SK-N-SH (cell line): ENCODE results near the gene LAMA4. TPM values are rescaled to one million over a fixed set of nuclear protein-coding genes. Genes with fewer than 3 reads are reported as not detected.

Experiments
- CTCF ChIA-PET: fragments of 300-600, 350-600 bp; formaldehyde crosslinking; extraction: SDS; loops from one replicate; lab custom pipeline; 2021; lab: Yijun Ruan, JAX
- POLR2A ChIA-PET: fragments of 350-600 bp; sonication (Branson Sonifier 250); formaldehyde crosslinking; extraction: SDS; loops from one replicate; lab custom pipeline; 2020; ENCODE audit warnings: antibody characterized with exemption, inconsistent platforms; lab: Yijun Ruan, JAX
- DNase-seq: peaks from one replicate; pipeline ENCODE4 v3.0.0; 2012
- H2AFZ ChIP-seq: fragments of 200-600 bp; sonication (generic); 2 replicates; pipeline ENCODE4 v1.8.1; 2016; ENCODE audit warnings: antibody characterized with exemption, mild to moderate bottlenecking, low read depth
- H3F3A ChIP-seq: fragments of 200-600 bp; sonication (generic); replicated peaks from 2 replicates; pipeline ENCODE3; 2016; ENCODE audit warnings: antibody characterized with exemption, mild to moderate bottlenecking; ENCODE audit not compliant: insufficient read depth
- H3K27ac ChIP-seq, 2 experiments: fragments of 200-500 bp in 1 of 2; fragments of 200-600 bp in 1 of 2; sonication (Bioruptor generic) in 1 of 2; sonication (generic), shearing (Covaris generic) in 1 of 2; 2 replicates each; pipeline versions ENCODE4 v1.5.1 to v1.6.1; 2014 to 2016; ENCODE audit warnings: low read depth in 2 of 2, inconsistent platforms in 1 of 2, low read length in 1 of 2, mild to moderate bottlenecking in 1 of 2, mixed read lengths in 1 of 2
- H3K27me3 ChIP-seq: fragments of 200-600 bp; sonication (generic), shearing (Covaris generic); 2 replicates; pipeline ENCODE4 v1.6.1; 2016; ENCODE audit warnings: mixed run types; ENCODE audit not compliant: insufficient read depth
- H3K36me3 ChIP-seq, 2 experiments: fragments of 200-500 bp in 1 of 2; fragments of 200-600 bp in 1 of 2; sonication (Bioruptor generic) in 1 of 2; sonication (generic) in 1 of 2; replicated peaks in 1 of 2; 2 replicates each; pipeline versions ENCODE3 to v1.5.1; 2014 to 2016; ENCODE audit warnings: low read length in 1 of 2, mild to moderate bottlenecking in 1 of 2; ENCODE audit not compliant: insufficient read depth in 2 of 2, control insufficient read depth in 1 of 2
- H3K4me1 ChIP-seq, 2 experiments: fragments of 200-500 bp in 1 of 2; fragments of 200-600 bp in 1 of 2; sonication (Bioruptor generic) in 1 of 2; sonication (generic), shearing (Covaris generic) in 1 of 2; 2 replicates each; pipeline versions ENCODE4 v1.5.1 to v1.6.1; 2014 to 2016; ENCODE audit warnings: low read depth in 1 of 2, low read length in 1 of 2, mixed run types in 1 of 2; ENCODE audit not compliant: insufficient read depth in 2 of 2, control insufficient read depth in 1 of 2
- H3K4me2 ChIP-seq: fragments of 200-600 bp; sonication (generic), shearing (Covaris generic); 2 replicates; pipeline ENCODE4 v1.6.1; 2017; ENCODE audit warnings: mixed run types
- H3K4me3 ChIP-seq, 2 experiments: fragments of 200-500 bp in 1 of 2; fragments of 200-600 bp in 1 of 2; sonication (Bioruptor generic) in 1 of 2; sonication (generic), shearing (Covaris generic) in 1 of 2; 2 replicates each; pipeline versions ENCODE4 v1.5.1 to v1.8.1; 2014 to 2016; ENCODE audit warnings: low read depth in 2 of 2, inconsistent platforms in 1 of 2, low read length in 1 of 2, mild to moderate bottlenecking in 1 of 2, mixed read lengths in 1 of 2, moderate library complexity in 1 of 2
- H3K79me2 ChIP-seq: fragments of 200-600 bp; sonication (generic); 2 replicates; pipeline ENCODE4 v1.8.1; 2017; ENCODE audit warnings: mild to moderate bottlenecking; ENCODE audit not compliant: insufficient read depth
- H3K9ac ChIP-seq: fragments of 200-600 bp; sonication (generic); 2 replicates; pipeline ENCODE4 v1.6.1; 2017; ENCODE audit warnings: mixed run types
- H3K9me2 ChIP-seq: fragments of 200-600 bp; sonication (generic); 2 replicates; pipeline ENCODE4 v1.6.1; 2017; ENCODE audit warnings: mixed run types
- H3K9me3 ChIP-seq: fragments of 200-600 bp; sonication (generic); 2 replicates; pipeline ENCODE4 v1.6.1; 2017; ENCODE audit warnings: mixed run types, mild to moderate bottlenecking, moderate library complexity
- H4K20me1 ChIP-seq: fragments of 200-600 bp; sonication (generic); 2 replicates; pipeline ENCODE4 v1.6.1; 2017; ENCODE audit warnings: mild to moderate bottlenecking, mixed run types; ENCODE audit not compliant: insufficient read depth
- CHD2 ChIP-seq: fragments of 150-350 bp; IDR thresholded peaks from 2 replicates; pipeline ENCODE4 v1.6.1; 2018; ENCODE audit warnings: low read length; ENCODE audit not compliant: partially characterized antibody
- EZH2phosphoT487 ChIP-seq: fragments of 200-600 bp; sonication (generic); IDR thresholded peaks from 2 replicates; pipeline ENCODE4 v1.6.1; 2017; ENCODE audit warnings: low read depth, mixed run types, mild to moderate bottlenecking, antibody characterized with exemption, moderate library complexity, borderline replicate concordance
- FOXJ3 ChIP-seq: sonication (generic); formaldehyde crosslinking; IDR thresholded peaks from 2 replicates; pipeline ENCODE4 v1.5.1; 2020; ENCODE audit warnings: mild to moderate bottlenecking, missing genetic modification reagents
- GABPA ChIP-seq: IDR thresholded peaks from 2 replicates; pipeline ENCODE4 v1.4.0; 2012; ENCODE audit warnings: low read depth, mild to moderate bottlenecking
- IRF3 ChIP-seq: fragments of 150-350 bp; IDR thresholded peaks from 2 replicates; pipeline ENCODE4 v1.6.1; 2016; ENCODE audit warnings: mild to moderate bottlenecking, low read depth, low read length
- JUND ChIP-seq: IDR thresholded peaks from 2 replicates; pipeline ENCODE4 v1.4.0; 2012
- MAX ChIP-seq: IDR thresholded peaks from 2 replicates; pipeline ENCODE4 v1.4.0; 2012; ENCODE audit warnings: low read depth
- MEF2A ChIP-seq: IDR thresholded peaks from 2 replicates; pipeline ENCODE4 v1.4.0; 2012; ENCODE audit warnings: low read depth, borderline replicate concordance
- RAD21 ChIP-seq: IDR thresholded peaks from 2 replicates; pipeline ENCODE4 v1.6.1; 2012; ENCODE audit warnings: mild to moderate bottlenecking, low read length
- RXRA ChIP-seq: IDR thresholded peaks from 2 replicates; pipeline ENCODE4 v1.4.0; 2012; ENCODE audit warnings: low read depth, mild to moderate bottlenecking, borderline replicate concordance
- SIN3A ChIP-seq: IDR thresholded peaks from 2 replicates; pipeline ENCODE4 v1.6.1; 2012; ENCODE audit warnings: low read depth, mild to moderate bottlenecking, low read length, moderate library complexity, borderline replicate concordance
- TAF1 ChIP-seq: IDR thresholded peaks from 2 replicates; pipeline ENCODE4 v1.6.1; 2012; ENCODE audit warnings: low read depth, mild to moderate bottlenecking, low read length, moderate library complexity, borderline replicate concordance
- TCF12 ChIP-seq: IDR thresholded peaks from 2 replicates; pipeline ENCODE4 v1.4.0; 2012
- TEAD4 ChIP-seq: IDR thresholded peaks from 2 replicates; pipeline ENCODE4 v1.4.0; 2012; ENCODE audit warnings: mild to moderate bottlenecking, borderline replicate concordance; ENCODE audit not compliant: insufficient read depth
- YY1 ChIP-seq: IDR thresholded peaks from 2 replicates; pipeline ENCODE4 v1.4.0; 2012; ENCODE audit warnings: low read depth, mild to moderate bottlenecking
- WGBS: methylation state at CpG from one replicate; pipeline ENCODE4 v1.1.6; 2017; ENCODE audit warnings: low lambda C conversion rate; 5-methylcytosine and 5-hydroxymethylcytosine counted together
- polyA plus RNA-seq, 3 experiments: library from polyadenylated mRNA; depleted of rRNA; stranded (reverse); fragments of >200 nt; gene quantifications; 2 replicates each; pipeline ENCODE4 v1.2.3, GENCODE V29; 2012
- TF ChIP-seq, protein P1 (sequence below): IDR thresholded peaks from 2 replicates; pipeline ENCODE4 v1.4.0; 2012; ENCODE audit warnings: low read depth, borderline replicate concordance
- TF ChIP-seq, protein P2 (sequence below): IDR thresholded peaks from 2 replicates; pipeline ENCODE4; 2012

Gene LAMA4
- polyA plus RNA-seq, 1 of the 3 experiments (the other 2 are of a cell fraction), result 9.4 TPM

DNA sequence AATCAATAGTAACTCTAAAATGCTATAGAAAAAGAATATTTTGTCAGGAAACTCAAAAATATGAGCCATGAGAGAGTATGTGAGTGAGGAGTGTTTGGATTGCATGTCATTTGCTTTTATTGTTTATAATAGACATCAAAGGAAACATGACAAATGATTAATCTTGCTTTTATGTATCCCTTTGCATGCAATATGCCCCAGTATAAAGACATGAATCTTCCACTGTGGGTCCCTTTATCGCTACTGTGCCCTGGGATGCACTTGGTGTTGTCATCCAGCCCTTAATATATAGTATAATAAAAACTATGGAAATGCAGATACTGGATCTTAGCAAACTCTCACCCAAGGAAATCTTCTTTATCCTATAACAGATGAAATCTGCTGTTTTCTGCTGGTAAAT, 77.3 kb downstream of the LAMA4 start:
- Histone ChIP-seq H3K9me3 (no peaks in the 10 kb centered on the region), H3K9ac (no peak overlapping the region)
- POLR2A ChIA-PET, result no interaction called here
- WGBS, result 92% methylated on average over 1 of the region's 1 CpG
- TF ChIP-seq YY1, result no peak
- no peak for TF ChIP-seq TAF1
- TF ChIP-seq JUND, result no peak
- no peak for TF ChIP-seq RXRA
- no peak for TF ChIP-seq IRF3
- TF ChIP-seq EZH2phosphoT487, result no peak
- TF ChIP-seq, protein P1, sequence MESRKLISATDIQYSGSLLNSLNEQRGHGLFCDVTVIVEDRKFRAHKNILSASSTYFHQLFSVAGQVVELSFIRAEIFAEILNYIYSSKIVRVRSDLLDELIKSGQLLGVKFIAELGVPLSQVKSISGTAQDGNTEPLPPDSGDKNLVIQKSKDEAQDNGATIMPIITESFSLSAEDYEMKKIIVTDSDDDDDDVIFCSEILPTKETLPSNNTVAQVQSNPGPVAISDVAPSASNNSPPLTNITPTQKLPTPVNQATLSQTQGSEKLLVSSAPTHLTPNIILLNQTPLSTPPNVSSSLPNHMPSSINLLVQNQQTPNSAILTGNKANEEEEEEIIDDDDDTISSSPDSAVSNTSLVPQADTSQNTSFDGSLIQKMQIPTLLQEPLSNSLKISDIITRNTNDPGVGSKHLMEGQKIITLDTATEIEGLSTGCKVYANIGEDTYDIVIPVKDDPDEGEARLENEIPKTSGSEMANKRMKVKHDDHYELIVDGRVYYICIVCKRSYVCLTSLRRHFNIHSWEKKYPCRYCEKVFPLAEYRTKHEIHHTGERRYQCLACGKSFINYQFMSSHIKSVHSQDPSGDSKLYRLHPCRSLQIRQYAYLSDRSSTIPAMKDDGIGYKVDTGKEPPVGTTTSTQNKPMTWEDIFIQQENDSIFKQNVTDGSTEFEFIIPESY, result no peak
- no peak for TF ChIP-seq SIN3A
- no peak for TF ChIP-seq RAD21
- TF ChIP-seq GABPA, result no peak
- TF ChIP-seq MAX, result no peak
- TF ChIP-seq, protein P2, sequence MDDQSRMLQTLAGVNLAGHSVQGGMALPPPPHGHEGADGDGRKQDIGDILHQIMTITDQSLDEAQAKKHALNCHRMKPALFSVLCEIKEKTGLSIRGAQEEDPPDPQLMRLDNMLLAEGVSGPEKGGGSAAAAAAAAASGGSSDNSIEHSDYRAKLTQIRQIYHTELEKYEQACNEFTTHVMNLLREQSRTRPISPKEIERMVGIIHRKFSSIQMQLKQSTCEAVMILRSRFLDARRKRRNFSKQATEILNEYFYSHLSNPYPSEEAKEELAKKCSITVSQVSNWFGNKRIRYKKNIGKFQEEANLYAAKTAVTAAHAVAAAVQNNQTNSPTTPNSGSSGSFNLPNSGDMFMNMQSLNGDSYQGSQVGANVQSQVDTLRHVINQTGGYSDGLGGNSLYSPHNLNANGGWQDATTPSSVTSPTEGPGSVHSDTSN, result no peak
- no peak for TF ChIP-seq TCF12
- TF ChIP-seq MEF2A, result no peak
- no peak for TF ChIP-seq CHD2
- TF ChIP-seq FOXJ3 (CRISPR knock-in tag), result no peak
- no peak for TF ChIP-seq TEAD4
- TF ChIP-seq, all 33 proteins: peak for 0
- CTCF ChIA-PET, result interaction anchor here (0.6 to 1.1 kb wide), 2 partner anchors 115 to 134 kb away, joined by 4 read pairs; no protein-coding TSS in a partner anchor
- no peak overlapping the region for H3K27ac ChIP-seq
- DNase-seq, result no peak
- H3K27me3 ChIP-seq, result no peaks in the 10 kb centered on the region
- H3K4me2 ChIP-seq, result no peak overlapping the region
- no peaks in the 10 kb centered on the region; a peak in 1 of 4 replicates for H3K4me1 ChIP-seq
- H3K36me3 ChIP-seq, result peaks cover 0 to 16% of the 10 kb centered on the region in 2 experiments
- no peaks in the 10 kb centered on the region for H3K9me2 ChIP-seq
- no peaks in the 10 kb centered on the region for H3K79me2 ChIP-seq
- H4K20me1 ChIP-seq, result no peaks in the 10 kb centered on the region
- H2AFZ ChIP-seq, result no peak overlapping the region
- no peak overlapping the region for H3K4me3 ChIP-seq
- H3F3A ChIP-seq, result no peaks in the 10 kb centered on the region
